HG03457 (cell line): ENCODE results near the gene DGLUCY.
"Not testable (repeated sequence)": the region's sequence is repeated elsewhere in the genome, so short reads cannot be mapped to it uniquely, and the experiment has no call there.

Source experiments
- ATAC-seq: cut with Tn5 transposase; IDR thresholded peaks from one replicate; pipeline ENCODE4 v1.9.1; 2021; ENCODE audit warnings: moderate number of reproducible peaks; ENCODE audit not compliant: unreplicated experiment

DGLUCY gene

GRCh38 chr14:91138511-91139359 lies 24.9 kb downstream of the DGLUCY start:
- ATAC-seq, result no peak

- ATAC-seq, result no peak
Observed at GRCh38 chr14:91139776-91140175, 25.9 kb downstream of the DGLUCY start.

- ATAC-seq, result no peak
Observed at GRCh38 chr14:91140672-91141071, 26.8 kb downstream of the DGLUCY start.

- peak; percentile 80 for ATAC-seq
Observed at GRCh38 chr14:91142214-91142668, 28.4 kb downstream of the DGLUCY start.

GRCh38 chr14:91143862-91144261 lies 30.0 kb downstream of the DGLUCY start:
- no peak for ATAC-seq

- no peak for ATAC-seq
Observed at GRCh38 chr14:91144425-91145145, 30.7 kb downstream of the DGLUCY start.

- no peak for ATAC-seq
Observed at GRCh38 chr14:91145391-91146160, 31.7 kb downstream of the DGLUCY start.

GRCh38 chr14:91146661-91147060 lies 32.8 kb downstream of the DGLUCY start:
- no peak for ATAC-seq

- ATAC-seq, result no peak
Observed at GRCh38 chr14:91149462-91149861, 35.6 kb downstream of the DGLUCY start.

GRCh38 chr14:91152499-91152898 lies 38.6 kb downstream of the DGLUCY start:
- no peak for ATAC-seq

GRCh38 chr14:91153360-91153759 lies 39.5 kb downstream of the DGLUCY start:
- ATAC-seq, result no peak

- ATAC-seq, result no peak
Observed at GRCh38 chr14:91154851-91155625, 41.2 kb downstream of the DGLUCY start.

- no peak for ATAC-seq
Observed at GRCh38 chr14:91155626-91156089, 41.8 kb downstream of the DGLUCY start.

- ATAC-seq, result not testable (repeated sequence)
Observed at GRCh38 chr14:91156142-91156666, 42.3 kb downstream of the DGLUCY start.

- not testable (repeated sequence) for ATAC-seq
Observed at GRCh38 chr14:91156877-91157276, 43.0 kb downstream of the DGLUCY start.

GRCh38 chr14:91158091-91158790 lies 44.4 kb downstream of the DGLUCY start:
- no peak for ATAC-seq

- no peak for ATAC-seq
Observed at GRCh38 chr14:91159182-91159581, 45.3 kb downstream of the DGLUCY start.

- no peak for ATAC-seq
Observed at GRCh38 chr14:91159906-91160305, 46.0 kb downstream of the DGLUCY start.

GRCh38 chr14:91163316-91163715 lies 49.4 kb downstream of the DGLUCY start:
- no peak for ATAC-seq

- no peak for ATAC-seq
Observed at GRCh38 chr14:91164676-91165075, 50.8 kb downstream of the DGLUCY start.
